Stimulated activated CD8-positive, alpha-beta memory T cell treated with anti-CD3 and anti-CD28 coated beads, Interleukin-12 subunit alpha, Interleukin-12 subunit beta, amount 100 ng/mL, for 1 hour (primary cell): ENCODE data around the gene NDUFS8.

Source experiments
- DNase-seq: peaks from one replicate; pipeline ENCODE4 v3.0.0-alpha.2; 2020; ENCODE audit warnings: low read depth

NDUFS8 gene

GRCh38 chr11:68036717-68037239, 6.3 kb downstream of the NDUFS8 start:
- no peak for DNase-seq

GRCh38 chr11:68037411-68038225, 7.1 kb downstream of the NDUFS8 start:
- DNase-seq: no peak

DNA sequence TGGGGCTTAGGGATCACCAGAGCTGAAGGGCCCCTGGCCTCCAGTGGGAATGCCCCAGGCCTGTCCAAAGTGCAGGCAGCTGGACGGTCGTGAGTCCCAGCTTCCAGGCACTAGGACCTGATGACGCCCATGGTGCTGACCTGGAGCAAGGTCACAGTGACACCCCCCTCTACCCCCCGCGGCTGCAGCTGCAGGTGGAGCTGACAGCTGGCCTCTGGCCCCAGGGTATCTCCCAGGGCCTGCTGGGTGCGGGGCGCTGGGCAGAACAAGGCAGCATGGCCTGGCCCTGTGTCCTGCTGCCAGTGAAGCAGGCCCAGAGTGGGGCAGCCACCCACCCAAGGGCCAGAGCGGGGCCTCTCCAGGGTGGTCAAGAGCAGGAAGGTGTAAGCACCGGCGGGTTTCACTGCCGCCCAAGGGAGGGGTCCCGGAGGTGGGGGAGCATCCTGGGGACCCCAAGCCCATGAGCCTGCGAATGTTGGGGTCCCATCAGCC, 7.8 kb downstream of the NDUFS8 start:
- DNase-seq: no peak

- no peak for DNase-seq
Measured at GRCh38 chr11:68038718-68039525, 8.4 kb downstream of the NDUFS8 start, which contains the start of gene TCIRG1. Gene TCIRG1, plus strand, starts transcription at chr11:68039025. Its CDS starts 2,247 bp downstream, at chr11:68041272.

DNA sequence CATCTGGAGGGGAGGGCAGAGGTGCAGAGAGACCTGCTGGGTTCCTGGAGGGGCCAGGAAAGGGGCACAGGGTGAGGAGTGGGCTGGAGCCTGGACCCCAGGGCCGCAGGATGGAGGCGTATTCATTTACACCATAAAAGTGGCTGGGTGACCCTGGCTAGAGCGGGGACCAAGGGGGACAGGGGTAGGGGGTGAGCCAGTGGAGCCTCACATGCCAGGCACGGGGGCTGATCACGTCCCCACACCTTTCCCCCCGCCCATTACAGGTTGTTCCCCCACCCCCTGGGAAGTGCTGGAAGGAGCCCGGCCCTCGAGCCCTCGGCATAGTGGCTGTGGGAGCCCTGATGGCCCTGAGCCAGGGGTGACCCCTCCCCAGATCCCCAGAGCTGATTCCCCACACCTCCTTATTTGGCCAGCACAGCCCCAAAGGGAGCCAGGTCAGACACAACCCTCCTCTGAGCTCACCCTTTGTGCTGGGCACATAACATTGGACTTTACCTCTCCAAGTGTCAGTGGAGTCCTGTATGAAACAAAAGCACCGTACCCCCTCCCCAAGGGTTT, 9.1 kb downstream of the NDUFS8 start:
- DNase-seq: no peak

- DNase-seq: no peak
Measured at GRCh38 chr11:68040101-68040956, 9.8 kb downstream of the NDUFS8 start.

- no peak for DNase-seq
Measured at GRCh38 chr11:68040957-68041591, 10.6 kb downstream of the NDUFS8 start.

DNA sequence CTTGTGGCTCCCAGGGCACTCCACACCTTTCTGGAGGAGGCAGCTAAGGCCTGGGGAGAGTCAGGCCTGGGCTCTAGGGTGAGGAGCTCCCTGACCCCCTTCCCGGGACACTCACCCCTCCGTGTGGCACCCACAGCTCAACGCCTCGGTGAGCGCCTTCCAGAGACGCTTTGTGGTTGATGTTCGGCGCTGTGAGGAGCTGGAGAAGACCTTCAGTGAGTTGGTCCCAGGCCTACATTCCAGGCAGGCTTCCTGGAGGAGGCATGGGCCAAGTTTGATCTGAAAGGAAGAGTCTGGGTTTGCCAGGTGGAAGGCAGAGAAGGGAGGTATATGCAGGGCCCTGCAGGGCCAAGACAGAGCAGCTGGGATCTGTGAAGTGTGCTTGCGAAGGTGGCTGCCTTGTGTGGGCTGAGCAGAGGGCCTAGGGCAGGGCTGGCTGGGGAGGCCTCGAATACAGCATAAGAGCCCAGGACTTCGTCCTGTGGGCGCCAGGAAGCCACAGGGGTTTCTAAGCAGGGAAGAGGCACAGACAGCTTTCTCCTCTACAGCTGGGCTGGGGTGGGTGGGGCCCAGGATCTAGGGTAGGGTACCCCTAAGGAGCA, 11.2 kb downstream of the NDUFS8 start:
- no peak for DNase-seq

- no peak for DNase-seq
Measured at GRCh38 chr11:68042219-68043028, 11.9 kb downstream of the NDUFS8 start.

- DNase-seq: no peak
Measured at GRCh38 chr11:68043029-68043348, 12.5 kb downstream of the NDUFS8 start.

- no peak for DNase-seq
Measured at GRCh38 chr11:68043349-68044144, 13.1 kb downstream of the NDUFS8 start.

DNA sequence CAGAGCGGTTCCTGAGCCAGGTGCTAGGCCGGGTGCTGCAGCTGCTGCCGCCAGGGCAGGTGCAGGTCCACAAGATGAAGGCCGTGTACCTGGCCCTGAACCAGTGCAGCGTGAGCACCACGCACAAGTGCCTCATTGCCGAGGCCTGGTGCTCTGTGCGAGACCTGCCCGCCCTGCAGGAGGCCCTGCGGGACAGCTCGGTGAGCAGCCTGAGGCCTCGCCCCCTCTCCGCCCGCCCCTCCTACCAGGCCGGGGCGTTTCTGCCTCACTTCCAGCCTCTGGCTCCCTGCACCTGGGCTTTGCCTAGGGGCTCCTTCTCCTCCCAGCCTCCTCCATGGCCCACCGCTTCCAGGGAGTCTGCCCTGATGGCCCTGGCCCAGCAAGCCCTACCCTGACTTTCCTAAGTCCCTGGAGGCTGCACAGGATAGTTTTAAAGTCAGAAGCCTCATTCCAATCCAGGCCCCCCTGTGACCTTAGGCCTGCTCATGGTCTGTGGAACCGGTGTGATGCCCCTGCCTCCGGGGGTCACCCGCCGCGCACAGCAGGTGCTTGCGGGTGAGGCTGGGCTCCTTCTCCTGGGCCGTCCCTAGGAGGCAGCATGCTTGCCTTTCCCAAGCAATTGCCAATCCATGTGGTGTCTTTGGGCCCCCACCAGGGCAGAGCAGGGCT, 13.8 kb downstream of the NDUFS8 start:
- no peak for DNase-seq

- DNase-seq: no peak
Measured at GRCh38 chr11:68044898-68045351, 14.4 kb downstream of the NDUFS8 start.

GRCh38 chr11:68047437-68048290, 17.2 kb downstream of the NDUFS8 start:
- no peak for DNase-seq

GRCh38 chr11:68048681-68049508, 18.4 kb downstream of the NDUFS8 start:
- no peak for DNase-seq
